Suprapubic skin (tissue), 4 donors: ENCODE results near the gene DRAP1. TPM values are rescaled to one million over a fixed set of nuclear protein-coding genes. Genes with fewer than 3 reads are reported as not detected.

Experiments
- DNase-seq, 2 donors: peaks; one replicate each; pipeline ENCODE4 v3.0.0-alpha.2; 2019; ENCODE audit warnings: low spot score in 2 of 2
- H3K27ac ChIP-seq: fragments of 200-600 bp; sonication (generic); one replicate; pipeline ENCODE4 v1.5.1; 2019
- H3K27me3 ChIP-seq: fragments of 200-600 bp; sonication (generic); one replicate; pipeline ENCODE4 v1.5.1; 2019
- H3K36me3 ChIP-seq: fragments of 200-600 bp; sonication (generic); one replicate; pipeline ENCODE4 v1.5.1; 2019
- H3K4me1 ChIP-seq: fragments of 200-600 bp; sonication (generic); one replicate; pipeline ENCODE4 v1.5.1; 2019
- H3K4me3 ChIP-seq: fragments of 200-600 bp; sonication (generic); one replicate; pipeline ENCODE4 v1.5.1; 2019; ENCODE audit warnings: mild to moderate bottlenecking
- H3K9me3 ChIP-seq: fragments of 200-600 bp; sonication (generic); one replicate; pipeline ENCODE4 v1.5.1; 2019
- CTCF ChIP-seq, 2 donors: fragments of 200-600 bp in 1 of 2; fragments of 450-650 bp in 1 of 2; sonication (generic) in 1 of 2; IDR thresholded peaks; one replicate each; pipeline ENCODE4 v1.5.1; 2016 to 2019; ENCODE audit warnings: antibody characterized with exemption in 2 of 2, mild to moderate bottlenecking in 1 of 2, moderate library complexity in 1 of 2
- EP300 ChIP-seq: sonication (generic); formaldehyde crosslinking; IDR thresholded peaks from one replicate; pipeline ENCODE4 v1.6.1; 2017; ENCODE audit warnings: antibody characterized with exemption
- POLR2A ChIP-seq, 2 donors: fragments of 450-650 bp; IDR thresholded peaks; one replicate each; pipeline ENCODE4 v1.6.1; 2017; ENCODE audit warnings: antibody characterized with exemption in 2 of 2, mild to moderate bottlenecking in 2 of 2, moderate library complexity in 2 of 2
- POLR2AphosphoS5 ChIP-seq, 3 donors: sonication (generic); formaldehyde crosslinking; IDR thresholded peaks; one replicate each; pipeline ENCODE4 v1.6.1; 2017; ENCODE audit warnings: antibody characterized with exemption in 3 of 3
- whole genome bisulfite sequencing: methylation state at CpG from one replicate; pipeline ENCODE4 v1.1.5; 2018; 5-methylcytosine and 5-hydroxymethylcytosine counted together
- total RNA-seq, 4 donors: library from RNA; depleted of rRNA; stranded (reverse); fragments of >200 nt; gene quantifications; one replicate each; pipeline ENCODE4 v1.1.0, GENCODE V29; 2016

Gene DRAP1
- total RNA-seq, 4 donors from 2014 or later: 54.2 to 82.5 (median 68.0) TPM

- H3K4me1 ChIP-seq: peaks cover 26% of the 10 kb centered on the region
- DNase-seq: no peak
- no peak overlapping the region for H3K4me3 ChIP-seq
- WGBS: 19% methylated on average over 4 of the region's 5 CpGs
- no peaks in the 10 kb centered on the region for H3K9me3 ChIP-seq
- H3K27me3 ChIP-seq: no peaks in the 10 kb centered on the region
- H3K27ac ChIP-seq: no peak overlapping the region
- no peak for TF ChIP-seq POLR2AphosphoS5 (IDR thresholded peaks at IDR 0.05)
- no peak for TF ChIP-seq POLR2A (IDR thresholded peaks at IDR 0.05)
- TF ChIP-seq CTCF (IDR thresholded peaks at IDR 0.05): no peak
- TF ChIP-seq EP300: no peak
- no peaks in the 10 kb centered on the region for H3K36me3 ChIP-seq
Observed at GRCh38 chr11:65903068-65903481, 16.2 kb upstream of the DRAP1 start.

- DNase-seq: no peak
- Histone ChIP-seq H3K36me3 (no peaks in the 10 kb centered on the region), H3K4me1 (peaks cover 22% of the 10 kb centered on the region), H3K4me3 (no peak overlapping the region), H3K27ac (no peak overlapping the region), H3K27me3 (no peaks in the 10 kb centered on the region), H3K9me3 (no peaks in the 10 kb centered on the region)
- 78% methylated on average over 8 of the region's 8 CpGs for WGBS
- TF ChIP-seq CTCF (IDR thresholded peaks at IDR 0.05) (no peak), POLR2A (IDR thresholded peaks at IDR 0.05) (no peak), POLR2AphosphoS5 (IDR thresholded peaks at IDR 0.05) (no peak), EP300 (no peak)
Observed at GRCh38 chr11:65903715-65904114, 15.5 kb upstream of the DRAP1 start.

- Histone ChIP-seq H3K4me3 (no peak overlapping the region), H3K9me3 (no peaks in the 10 kb centered on the region), H3K36me3 (no peaks in the 10 kb centered on the region), H3K4me1 (peaks cover 6% of the 10 kb centered on the region), H3K27me3 (no peaks in the 10 kb centered on the region), H3K27ac (no peak overlapping the region)
- 85% methylated on average over 5 of the region's 5 CpGs for WGBS
- DNase-seq: no peak
- no peak for TF ChIP-seq POLR2AphosphoS5 (IDR thresholded peaks at IDR 0.05)
- TF ChIP-seq EP300: no peak
- TF ChIP-seq POLR2A (IDR thresholded peaks at IDR 0.05): no peak
- TF ChIP-seq CTCF (IDR thresholded peaks at IDR 0.05): no peak
Observed at GRCh38 chr11:65906602-65907001, 12.6 kb upstream of the DRAP1 start.

- no peak for DNase-seq
- Histone ChIP-seq H3K36me3 (no peaks in the 10 kb centered on the region), H3K9me3 (no peaks in the 10 kb centered on the region), H3K4me1 (peaks cover 19% of the 10 kb centered on the region), H3K4me3 (no peak overlapping the region), H3K27ac (no peak overlapping the region), H3K27me3 (no peaks in the 10 kb centered on the region)
- 82% methylated on average over 6 of the region's 6 CpGs for WGBS
- TF ChIP-seq POLR2AphosphoS5 (IDR thresholded peaks at IDR 0.05): no peak
- no peak for TF ChIP-seq EP300
- TF ChIP-seq POLR2A (IDR thresholded peaks at IDR 0.05): no peak
- no peak for TF ChIP-seq CTCF (IDR thresholded peaks at IDR 0.05)
Observed at GRCh38 chr11:65907878-65908277, 11.3 kb upstream of the DRAP1 start.

- 4% methylated on average over 13 of the region's 14 CpGs for WGBS
- H3K4me3 ChIP-seq: no peak overlapping the region
- H3K36me3 ChIP-seq: no peaks in the 10 kb centered on the region
- H3K9me3 ChIP-seq: no peaks in the 10 kb centered on the region
- peak; percentile 83 to 89 for DNase-seq
- H3K27ac ChIP-seq: peak overlapping the region; percentile 23
- TF ChIP-seq CTCF (IDR thresholded peaks at IDR 0.05): no peak
- no peak for TF ChIP-seq EP300
- TF ChIP-seq POLR2A (IDR thresholded peaks at IDR 0.05): no peak
- TF ChIP-seq POLR2AphosphoS5 (IDR thresholded peaks at IDR 0.05): peak in 1 of 3 donors; percentile 20
- no peaks in the 10 kb centered on the region for H3K27me3 ChIP-seq
- peaks cover 55% of the 10 kb centered on the region for H3K4me1 ChIP-seq
Observed at GRCh38 chr11:65911682-65912568, 7.3 kb upstream of the DRAP1 start.
